Activated CD4-positive, alpha-beta T cell treated with anti-CD3 and anti-CD28 coated beads, Interleukin-2, amount 50 U/mL, for 48 hours (primary cell): Measurements from ENCODE around the gene ACBD6.

Source experiments
- DNase-seq, 2 experiments: peaks; one replicate each; pipeline ENCODE4 v3.0.0-alpha.2; 2020

The ACBD6 gene

GRCh38 chr1:180253585-180254495 lies 248.5 kb downstream of the ACBD6 start:
- no peak for DNase-seq

- DNase-seq = peak; percentile 83 to 86
Measured at GRCh38 chr1:180252638-180253536, 249.5 kb downstream of the ACBD6 start.

- no peak for DNase-seq
Measured at GRCh38 chr1:180251526-180252305, 250.7 kb downstream of the ACBD6 start.

- DNase-seq = no peak
Measured at GRCh38 chr1:180250883-180251509, 251.4 kb downstream of the ACBD6 start.

GRCh38 chr1:180250499-180250770 lies 251.9 kb downstream of the ACBD6 start:
- no peak for DNase-seq

- no peak for DNase-seq
Measured at GRCh38 chr1:180249725-180250498, 252.5 kb downstream of the ACBD6 start.

- DNase-seq = no peak
Measured at GRCh38 chr1:180248731-180249681, 253.4 kb downstream of the ACBD6 start.

GRCh38 chr1:180248176-180248575 lies 254.2 kb downstream of the ACBD6 start:
- DNase-seq = no peak

- no peak for DNase-seq
Measured at GRCh38 chr1:180247580-180247979, 254.8 kb downstream of the ACBD6 start.

- DNase-seq = no peak
Measured at GRCh38 chr1:180247061-180247460, 255.3 kb downstream of the ACBD6 start.

GRCh38 chr1:180246579-180246978 lies 255.8 kb downstream of the ACBD6 start:
- DNase-seq = no peak

- no peak for DNase-seq
Measured at GRCh38 chr1:180244840-180245239, 257.5 kb downstream of the ACBD6 start.

GRCh38 chr1:180243517-180244221 lies 258.7 kb downstream of the ACBD6 start:
- DNase-seq = no peak

- DNase-seq = no peak
Measured at GRCh38 chr1:180241716-180242544, 260.4 kb downstream of the ACBD6 start.

GRCh38 chr1:180239145-180240096 lies 263.0 kb downstream of the ACBD6 start:
- no peak for DNase-seq

GRCh38 chr1:180238675-180239074 lies 263.7 kb downstream of the ACBD6 start:
- no peak for DNase-seq
